Esophagus squamous epithelium (tissue), 4 donors: Measurements from ENCODE around the gene GAMT.

ENCODE experiments used
- POLR2A ChIP-seq, 4 donors: fragments of 450-650 bp; IDR thresholded peaks; one replicate each; pipeline ENCODE4 v1.6.1; 2017; ENCODE audit warnings: antibody characterized with exemption in 4 of 4, mild to moderate bottlenecking in 4 of 4, moderate library complexity in 3 of 4
- TF ChIP-seq, protein P1 (sequence below), 6 experiments: fragments of 450-650 bp in 4 of 6; fragments of 200-600 bp in 2 of 6; sonication (generic) in 2 of 6; IDR thresholded peaks; one replicate each; pipeline ENCODE4 v1.5.1; 2016 to 2019; ENCODE audit warnings: antibody characterized with exemption in 6 of 6, mild to moderate bottlenecking in 4 of 6, moderate library complexity in 4 of 6

DNA sequence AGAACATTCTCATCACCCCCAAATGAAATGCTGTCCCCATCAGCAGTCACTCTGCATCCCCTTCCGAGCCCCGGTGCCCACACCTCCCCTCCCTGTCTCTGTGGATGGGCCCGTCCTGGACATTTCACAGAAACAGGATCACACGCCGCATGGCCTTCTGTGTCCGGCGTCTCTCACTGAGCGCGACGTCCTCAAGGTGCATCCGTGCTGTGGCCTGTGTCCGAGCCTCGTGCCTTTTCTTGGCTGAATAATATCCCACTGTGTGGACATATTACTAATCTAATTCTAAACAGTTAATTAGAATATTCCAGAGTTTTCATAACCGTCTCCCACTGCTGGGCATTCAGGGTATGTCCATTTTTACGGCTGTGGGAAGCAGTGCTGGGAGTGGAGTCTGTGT, 8.9 kb downstream of the GAMT start:
- TF ChIP-seq POLR2A (IDR thresholded peaks at IDR 0.05): no peak
- TF ChIP-seq, protein P1, sequence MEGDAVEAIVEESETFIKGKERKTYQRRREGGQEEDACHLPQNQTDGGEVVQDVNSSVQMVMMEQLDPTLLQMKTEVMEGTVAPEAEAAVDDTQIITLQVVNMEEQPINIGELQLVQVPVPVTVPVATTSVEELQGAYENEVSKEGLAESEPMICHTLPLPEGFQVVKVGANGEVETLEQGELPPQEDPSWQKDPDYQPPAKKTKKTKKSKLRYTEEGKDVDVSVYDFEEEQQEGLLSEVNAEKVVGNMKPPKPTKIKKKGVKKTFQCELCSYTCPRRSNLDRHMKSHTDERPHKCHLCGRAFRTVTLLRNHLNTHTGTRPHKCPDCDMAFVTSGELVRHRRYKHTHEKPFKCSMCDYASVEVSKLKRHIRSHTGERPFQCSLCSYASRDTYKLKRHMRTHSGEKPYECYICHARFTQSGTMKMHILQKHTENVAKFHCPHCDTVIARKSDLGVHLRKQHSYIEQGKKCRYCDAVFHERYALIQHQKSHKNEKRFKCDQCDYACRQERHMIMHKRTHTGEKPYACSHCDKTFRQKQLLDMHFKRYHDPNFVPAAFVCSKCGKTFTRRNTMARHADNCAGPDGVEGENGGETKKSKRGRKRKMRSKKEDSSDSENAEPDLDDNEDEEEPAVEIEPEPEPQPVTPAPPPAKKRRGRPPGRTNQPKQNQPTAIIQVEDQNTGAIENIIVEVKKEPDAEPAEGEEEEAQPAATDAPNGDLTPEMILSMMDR (IDR thresholded peaks at IDR 0.05): no peak
